ENCODE measurements around the gene ARAP2.

The ARAP2 gene, protein sequence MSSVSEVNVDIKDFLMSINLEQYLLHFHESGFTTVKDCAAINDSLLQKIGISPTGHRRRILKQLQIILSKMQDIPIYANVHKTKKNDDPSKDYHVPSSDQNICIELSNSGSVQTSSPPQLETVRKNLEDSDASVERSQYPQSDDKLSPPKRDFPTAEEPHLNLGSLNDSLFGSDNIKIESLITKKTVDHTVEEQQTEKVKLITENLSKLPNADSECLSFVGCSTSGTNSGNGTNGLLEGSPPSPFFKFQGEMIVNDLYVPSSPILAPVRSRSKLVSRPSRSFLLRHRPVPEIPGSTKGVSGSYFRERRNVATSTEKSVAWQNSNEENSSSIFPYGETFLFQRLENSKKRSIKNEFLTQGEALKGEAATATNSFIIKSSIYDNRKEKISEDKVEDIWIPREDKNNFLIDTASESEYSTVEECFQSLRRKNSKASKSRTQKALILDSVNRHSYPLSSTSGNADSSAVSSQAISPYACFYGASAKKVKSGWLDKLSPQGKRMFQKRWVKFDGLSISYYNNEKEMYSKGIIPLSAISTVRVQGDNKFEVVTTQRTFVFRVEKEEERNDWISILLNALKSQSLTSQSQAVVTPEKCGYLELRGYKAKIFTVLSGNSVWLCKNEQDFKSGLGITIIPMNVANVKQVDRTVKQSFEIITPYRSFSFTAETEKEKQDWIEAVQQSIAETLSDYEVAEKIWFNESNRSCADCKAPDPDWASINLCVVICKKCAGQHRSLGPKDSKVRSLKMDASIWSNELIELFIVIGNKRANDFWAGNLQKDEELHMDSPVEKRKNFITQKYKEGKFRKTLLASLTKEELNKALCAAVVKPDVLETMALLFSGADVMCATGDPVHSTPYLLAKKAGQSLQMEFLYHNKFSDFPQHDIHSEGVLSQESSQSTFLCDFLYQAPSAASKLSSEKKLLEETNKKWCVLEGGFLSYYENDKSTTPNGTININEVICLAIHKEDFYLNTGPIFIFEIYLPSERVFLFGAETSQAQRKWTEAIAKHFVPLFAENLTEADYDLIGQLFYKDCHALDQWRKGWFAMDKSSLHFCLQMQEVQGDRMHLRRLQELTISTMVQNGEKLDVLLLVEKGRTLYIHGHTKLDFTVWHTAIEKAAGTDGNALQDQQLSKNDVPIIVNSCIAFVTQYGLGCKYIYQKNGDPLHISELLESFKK (N-terminal part only)

GRCh38 chr4:36244257-36245082 is at the start of gene ARAP2:
ARAP2 (minus strand) TSS chr4:36244514; CDS start chr4:36229486, 15,028 bp downstream.
- DNase-seq (ENCODE audit: low read depth) = peak; percentile 60

GRCh38 chr4:36292556-36293188 is 48.4 kb upstream of the ARAP2 start:
- no peak for DNase-seq (ENCODE audit: low read depth)

DNA sequence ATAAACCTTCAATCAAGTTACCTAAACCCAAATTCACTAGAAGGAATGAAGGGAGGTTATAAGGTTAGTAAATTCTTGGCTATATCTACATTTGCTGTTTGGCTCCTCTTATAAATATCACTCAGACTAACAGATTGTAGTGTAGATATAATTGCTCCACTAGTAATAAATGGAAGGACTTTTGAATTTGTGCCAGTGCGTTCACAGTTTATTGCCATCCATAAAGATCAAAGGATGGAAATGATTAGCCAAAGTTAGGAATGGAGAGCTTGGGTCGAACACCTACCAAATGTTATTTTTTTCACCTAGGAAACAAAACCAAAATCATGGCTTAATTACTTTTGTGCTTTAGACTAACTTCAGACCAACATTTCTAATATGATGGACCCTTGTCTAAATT is 46.3 kb upstream of the ARAP2 start:
- DNase-seq (ENCODE audit: low read depth) = no peak

DNA sequence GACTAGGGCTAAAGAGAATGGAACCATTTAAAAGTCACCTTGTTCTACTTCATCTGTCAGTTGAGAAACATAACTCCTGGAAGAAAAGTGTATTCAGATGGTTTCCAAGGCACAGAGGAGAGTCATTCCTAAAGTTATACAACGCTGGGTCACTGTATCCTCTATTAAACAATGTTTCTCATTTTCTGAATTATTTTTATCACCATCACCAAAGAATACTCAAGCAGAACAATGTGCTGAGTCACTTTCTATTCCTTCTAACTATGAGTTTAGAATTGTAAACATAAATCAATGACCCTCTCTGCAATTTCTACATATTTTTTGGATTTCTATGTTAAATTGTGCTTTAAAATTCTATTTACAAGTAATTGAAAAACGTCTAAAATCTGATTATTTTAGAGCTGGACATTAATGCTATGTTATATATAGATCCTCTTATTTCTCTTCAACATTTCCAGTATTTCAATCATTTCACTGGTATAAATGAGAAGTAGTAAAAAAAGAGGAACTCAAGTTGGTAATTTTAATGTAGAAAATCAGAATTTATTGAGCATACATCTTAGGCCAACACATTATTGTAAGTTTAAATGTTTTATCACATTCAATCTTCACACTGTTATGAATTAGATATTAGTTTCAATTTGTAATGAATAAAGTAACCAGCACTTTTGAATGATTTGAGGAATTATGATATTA is 44.6 kb upstream of the ARAP2 start:
- DNase-seq (ENCODE audit: low read depth) = no peak

GRCh38 chr4:36286481-36286871 is 42.2 kb upstream of the ARAP2 start:
- no peak for DNase-seq (ENCODE audit: low read depth)

DNA sequence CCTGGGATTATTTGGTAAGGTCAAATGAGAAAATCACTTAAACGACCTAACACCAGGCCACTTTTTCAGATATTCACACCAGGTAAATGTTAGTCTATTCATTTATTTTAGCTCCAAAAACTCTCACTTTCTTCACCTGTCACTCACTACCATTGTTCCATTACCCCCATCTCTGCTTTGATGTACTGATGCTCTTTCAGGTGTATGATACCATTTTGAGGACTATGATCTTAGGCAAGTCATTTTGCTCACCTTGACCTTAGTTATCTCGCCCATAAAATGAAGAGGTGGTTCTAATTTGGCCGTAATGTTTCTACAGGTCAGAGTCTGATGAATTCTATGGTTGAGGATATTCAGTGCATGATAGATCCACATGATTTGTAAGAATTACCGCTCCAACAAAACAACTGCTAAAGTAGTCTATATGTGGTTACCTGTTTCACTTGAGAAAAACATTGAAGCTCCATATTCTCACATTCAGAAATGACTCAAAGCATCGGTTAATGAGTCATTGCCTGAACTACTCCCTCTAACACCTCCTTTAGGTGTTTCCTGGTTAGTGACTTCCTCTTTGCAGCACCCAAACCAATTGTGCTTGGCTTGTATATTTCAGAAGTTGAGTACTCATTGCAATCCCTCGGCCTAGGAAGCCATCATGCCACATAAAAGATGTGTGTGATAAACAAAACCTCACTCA is 41.6 kb upstream of the ARAP2 start:
- peak; percentile 54 for DNase-seq (ENCODE audit: low read depth)

GRCh38 chr4:36283912-36284465 is 39.7 kb upstream of the ARAP2 start:
- DNase-seq (ENCODE audit: low read depth) = no peak

DNA sequence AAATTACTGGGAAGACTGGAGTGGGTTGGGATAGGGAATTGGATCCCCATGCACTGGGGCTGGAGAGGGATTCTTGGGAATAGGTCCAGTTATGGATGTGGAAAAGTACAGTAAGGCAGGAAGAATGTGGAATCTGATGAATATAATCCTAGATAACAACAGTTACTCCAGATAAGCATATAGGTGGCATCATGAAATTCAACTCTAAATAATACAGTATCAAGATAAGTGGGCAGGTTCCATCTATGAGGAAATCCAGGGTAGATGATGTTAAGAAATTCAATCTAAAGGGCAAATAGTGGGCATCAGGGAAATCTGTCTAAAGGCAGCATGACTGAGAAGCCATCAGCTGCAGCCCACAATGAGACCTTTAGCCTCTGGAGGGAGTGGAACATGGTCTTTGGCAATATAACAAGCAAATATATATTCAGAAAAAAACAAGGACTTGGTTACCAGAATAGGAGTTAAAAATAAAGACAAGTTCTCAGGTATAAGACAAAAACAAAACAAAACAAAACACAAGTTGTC is 38.3 kb upstream of the ARAP2 start:
- DNase-seq (ENCODE audit: low read depth) = no peak

- peak; percentile 8 for DNase-seq (ENCODE audit: low read depth)
Observed at GRCh38 chr4:36281384-36282106, 37.2 kb upstream of the ARAP2 start, which contains the start of gene DTHD1. DTHD1 (plus strand) TSS chr4:36281616; CDS start chr4:36281759, 143 bp downstream.

DNA sequence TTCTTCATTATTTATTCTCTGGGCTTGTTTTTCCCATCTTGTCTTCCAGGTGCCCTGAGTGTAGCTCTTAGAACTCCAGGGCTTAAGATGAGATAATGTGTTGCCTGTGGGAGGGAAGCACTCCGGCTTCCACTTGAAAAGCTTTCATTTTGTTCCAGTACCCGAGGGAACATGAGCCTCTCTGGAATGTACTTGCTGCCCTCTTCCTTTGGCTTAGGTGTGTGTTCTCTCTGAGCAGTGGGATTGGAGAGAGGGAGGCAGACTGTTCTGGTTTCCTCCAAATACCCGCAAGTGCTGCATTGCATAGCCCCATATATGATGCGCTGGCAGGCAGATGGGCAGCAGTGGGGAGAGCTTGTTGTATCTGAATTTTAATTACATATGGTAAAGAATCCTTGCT is 36.2 kb upstream of the ARAP2 start:
- DNase-seq (ENCODE audit: low read depth) = no peak

GRCh38 chr4:36278789-36279188 is 34.5 kb upstream of the ARAP2 start:
- no peak for DNase-seq (ENCODE audit: low read depth)

DNA sequence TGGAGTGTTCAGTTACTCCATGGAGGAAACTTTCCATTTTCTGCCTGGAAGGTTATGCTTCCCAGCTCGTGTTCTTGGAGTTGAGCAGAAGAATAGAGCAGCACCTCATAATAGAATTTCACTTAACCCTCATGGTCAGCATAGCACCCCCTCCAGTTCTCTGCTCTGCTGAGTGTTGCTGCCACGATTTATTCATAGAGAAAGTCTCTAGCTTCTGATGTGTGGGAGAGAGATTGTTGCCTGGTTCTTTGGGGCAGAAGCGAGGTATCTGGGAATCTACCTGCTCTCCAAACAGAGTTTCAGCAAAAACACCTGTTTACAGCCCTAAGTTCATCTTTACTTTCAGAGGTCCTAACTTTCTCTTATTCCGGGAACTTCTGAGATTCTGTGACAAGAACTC is 33.2 kb upstream of the ARAP2 start:
- no peak for DNase-seq (ENCODE audit: low read depth)

GRCh38 chr4:36274158-36274557 is 29.8 kb upstream of the ARAP2 start:
- no peak for DNase-seq (ENCODE audit: low read depth)

DNA sequence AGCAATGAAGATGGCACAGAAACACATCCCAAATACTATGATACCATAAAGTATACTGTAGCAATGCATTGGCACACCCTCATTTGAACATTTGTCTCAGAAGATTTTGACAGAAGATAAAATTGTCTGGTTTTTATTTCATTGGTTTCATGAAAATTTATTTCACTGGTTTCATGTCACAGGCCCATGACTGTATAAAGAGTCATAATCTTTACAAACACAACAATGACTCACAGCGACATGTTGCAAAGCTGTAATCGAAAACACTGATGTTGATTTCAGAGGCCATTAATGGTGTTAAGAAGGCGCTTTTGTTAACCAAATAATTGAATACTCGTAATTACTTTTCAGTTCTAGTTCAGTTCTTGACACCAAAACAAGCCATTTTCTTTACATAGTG is 29.0 kb upstream of the ARAP2 start:
- DNase-seq (ENCODE audit: low read depth) = no peak

DNA sequence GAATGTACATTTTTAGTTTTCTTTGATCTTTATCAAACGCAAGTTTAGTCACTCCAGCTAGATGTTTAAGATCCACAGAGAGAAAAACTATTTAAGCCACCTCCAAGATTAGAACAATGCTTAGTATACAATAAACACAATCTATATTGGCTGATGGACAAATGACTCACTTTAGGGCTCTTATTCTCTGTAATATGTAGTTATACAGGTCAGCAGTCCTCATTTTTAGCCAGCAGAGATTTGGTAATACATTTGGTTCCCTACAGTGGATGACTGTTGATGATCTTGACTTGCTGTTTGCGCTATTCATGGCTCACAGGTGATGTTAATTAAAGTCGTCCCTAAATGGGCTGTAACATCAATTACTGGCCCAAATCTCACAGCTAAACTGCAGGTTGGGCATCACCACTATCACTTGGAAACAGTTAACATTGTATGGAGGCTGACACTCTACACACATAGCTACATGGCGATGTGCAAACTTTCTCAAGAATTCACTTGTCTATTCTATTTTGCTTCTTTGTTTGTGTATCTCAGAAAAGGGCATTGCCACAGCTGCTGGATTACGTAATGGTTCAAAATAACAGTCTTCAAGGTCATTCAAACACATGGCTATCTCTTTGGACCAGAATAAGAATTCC is 25.3 kb upstream of the ARAP2 start:
- DNase-seq (ENCODE audit: low read depth) = no peak

- no peak for DNase-seq (ENCODE audit: low read depth)
Observed at GRCh38 chr4:36269101-36269500, 24.8 kb upstream of the ARAP2 start.

DNA sequence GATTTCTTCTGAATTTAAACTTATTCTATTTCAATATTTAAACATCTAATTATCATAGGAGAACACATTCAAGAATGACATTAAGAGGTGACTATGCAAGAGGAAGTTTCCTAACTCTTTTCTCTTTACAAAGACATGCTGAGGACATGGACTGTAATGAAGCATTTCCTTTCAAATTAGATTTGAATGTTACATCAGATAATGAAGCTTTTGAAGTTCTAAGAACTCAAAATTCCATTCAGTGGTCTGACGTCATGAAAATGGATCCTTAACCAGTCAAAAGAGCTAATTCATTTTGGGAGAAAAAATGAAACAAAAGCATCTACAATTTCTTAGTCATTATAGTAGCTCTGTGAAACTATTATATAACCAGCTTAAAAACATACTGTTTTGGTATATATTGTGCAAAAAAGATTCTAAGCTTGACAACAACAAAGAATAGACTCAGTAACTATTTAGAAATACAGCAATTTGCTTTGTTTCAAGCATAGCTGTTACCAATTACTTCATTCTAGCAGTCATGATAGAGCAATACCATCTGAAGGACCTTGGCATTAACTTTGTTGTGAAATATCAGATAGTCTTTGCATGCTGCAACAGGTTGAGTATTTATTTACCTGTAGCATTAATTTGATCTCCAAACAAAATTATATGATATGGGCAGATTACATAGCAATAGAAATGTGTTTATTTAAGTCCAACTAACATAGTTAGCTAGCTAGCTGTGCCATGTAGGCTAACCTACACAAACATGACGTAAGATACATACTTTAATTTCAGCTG is 23.4 kb upstream of the ARAP2 start:
- no peak for DNase-seq (ENCODE audit: low read depth)
